C4-2B (cell line): ENCODE data around the gene CDC14B.

ENCODE experiments used
- H3K27ac ChIP-seq: fragments of 450-650 bp; 2 replicates; pipeline ENCODE4 v1.5.1; 2017
- CTCF ChIP-seq: fragments of 450-650 bp; conservative IDR thresholded peaks from 2 replicates; pipeline ENCODE4 v1.5.1; 2017; ENCODE audit warnings: mild to moderate bottlenecking
- ZFX ChIP-seq: fragments of 450-650 bp; IDR thresholded peaks from 2 replicates; pipeline ENCODE4 v1.6.1; 2017

The CDC14B gene

GRCh38 chr9:96496368-96497116 lies 123.1 kb downstream of the CDC14B start:
- no peak overlapping the region for H3K27ac ChIP-seq
- TF ChIP-seq CTCF (no peak), ZFX (no peak)

DNA sequence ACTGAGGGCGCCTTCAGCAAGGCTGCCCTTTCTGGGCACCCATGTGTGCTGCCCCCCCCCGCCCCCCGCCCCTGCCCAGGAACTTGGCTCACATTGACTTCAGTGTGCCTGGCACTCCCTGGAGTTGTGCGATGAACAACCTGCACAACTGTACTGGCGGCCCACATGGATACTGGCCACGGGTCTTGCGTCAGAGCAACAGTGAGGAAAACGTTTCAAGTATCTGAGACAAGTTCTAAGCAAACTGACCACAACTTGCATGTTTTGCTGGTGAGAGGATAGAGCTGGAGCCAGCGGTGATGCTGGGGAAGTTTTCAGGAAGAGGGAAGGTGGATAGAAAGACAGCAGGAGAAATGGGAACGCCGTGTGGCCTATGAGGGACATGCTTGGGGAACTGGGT lies 124.3 kb downstream of the CDC14B start:
- no peak overlapping the region for H3K27ac ChIP-seq
- TF ChIP-seq ZFX (no peak), CTCF (no peak)

DNA sequence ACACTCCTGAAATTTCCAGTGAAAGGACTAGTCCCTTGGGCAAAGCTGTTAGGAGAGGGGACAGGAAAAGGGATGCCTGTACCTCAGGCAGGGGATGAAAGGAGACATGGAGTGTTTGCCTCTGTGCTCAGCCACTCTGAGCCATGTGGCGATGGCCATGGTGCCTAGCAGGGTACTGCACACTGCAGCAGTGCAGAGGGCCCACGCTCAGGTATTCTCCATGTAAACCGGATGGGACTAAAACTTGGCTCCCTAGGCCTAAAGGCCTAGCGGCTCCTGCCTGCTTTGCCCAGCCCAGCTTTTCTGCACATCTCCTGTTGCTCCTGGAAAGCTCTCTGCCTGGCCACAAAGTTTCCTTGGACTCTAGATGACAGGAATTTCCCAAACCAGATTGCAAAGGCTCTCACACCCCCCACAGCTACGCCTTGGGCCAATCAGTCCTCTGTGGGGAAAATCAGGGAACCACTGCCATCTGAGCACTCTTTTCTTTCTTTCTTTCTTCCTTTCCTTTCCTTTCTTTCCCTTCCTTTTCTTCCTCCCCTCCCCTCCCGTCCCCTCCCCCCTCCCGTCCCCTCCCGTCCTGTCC lies 125.3 kb downstream of the CDC14B start:
- no peak for TF ChIP-seq ZFX
- H3K27ac ChIP-seq = no peak overlapping the region

GRCh38 chr9:96493757-96494156 lies 125.9 kb downstream of the CDC14B start:
- TF ChIP-seq CTCF (no peak), ZFX (no peak)
- no peak overlapping the region for H3K27ac ChIP-seq

DNA sequence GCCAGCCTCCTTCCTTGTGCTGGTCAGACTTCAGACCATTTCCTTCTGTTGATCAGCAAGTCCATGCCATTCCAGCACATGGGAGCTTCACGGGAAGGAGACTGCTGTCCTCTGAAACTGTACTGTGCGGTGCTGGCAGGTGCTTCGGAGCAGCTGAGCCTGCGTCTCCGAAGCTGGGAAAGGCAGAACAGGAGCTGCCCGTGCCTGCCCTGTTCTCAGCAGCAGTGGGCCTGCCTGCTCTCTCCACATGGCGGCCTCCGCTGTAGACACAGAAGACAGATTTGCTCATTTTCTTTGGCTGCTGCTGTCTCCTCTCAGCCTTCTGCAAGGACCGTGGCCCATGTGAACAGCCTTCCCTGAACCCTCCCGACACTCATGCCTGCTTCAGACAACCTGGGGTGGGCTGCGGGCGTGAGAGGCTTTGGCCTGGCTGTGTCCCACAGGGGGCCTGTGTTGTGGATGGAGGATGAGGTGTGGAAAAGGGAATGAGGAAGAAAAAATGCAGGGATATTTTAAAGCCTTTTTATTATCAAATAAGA lies 126.6 kb downstream of the CDC14B start:
- no peak overlapping the region for H3K27ac ChIP-seq
- TF ChIP-seq CTCF = no peak
- no peak for TF ChIP-seq ZFX

DNA sequence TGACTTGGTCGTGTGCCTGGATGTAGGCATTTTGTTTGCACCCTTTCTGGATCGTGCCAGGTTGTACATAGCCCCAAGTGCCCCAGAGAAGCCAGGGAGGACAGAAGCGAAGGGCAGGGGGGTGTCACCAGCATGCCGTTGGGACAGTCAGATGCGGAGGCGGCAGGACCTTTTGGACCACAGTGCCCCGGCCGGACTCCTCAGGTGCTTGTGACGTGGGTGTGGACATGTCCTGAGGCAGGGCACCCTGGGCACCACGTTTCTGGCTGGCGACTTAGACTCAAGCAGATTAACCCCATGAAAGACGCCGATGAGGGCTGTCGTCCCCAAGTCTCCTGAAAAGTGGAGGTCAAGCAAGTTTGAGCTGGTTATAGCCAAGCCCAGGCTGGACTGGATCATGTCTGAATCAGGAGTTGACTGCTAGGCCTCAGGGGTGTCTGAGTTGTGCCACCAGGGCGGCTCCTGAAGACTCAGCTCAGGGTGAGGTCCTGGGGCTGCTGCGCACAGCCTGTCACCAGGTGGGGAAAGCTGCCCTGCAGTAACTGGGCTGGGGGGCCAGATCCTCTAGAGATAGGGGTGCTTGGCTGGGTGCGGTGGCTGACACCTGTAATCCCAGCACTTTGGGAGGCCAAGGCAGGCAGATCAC lies 127.6 kb downstream of the CDC14B start:
- H3K27ac ChIP-seq = peak overlapping the region; percentile 63
- TF ChIP-seq ZFX = no peak
- no peak for TF ChIP-seq CTCF

- H3K27ac ChIP-seq = peak overlapping the region; percentile 63
- no peak for TF ChIP-seq ZFX
- no peak for TF ChIP-seq CTCF
Observed at GRCh38 chr9:96491079-96491879, 128.4 kb downstream of the CDC14B start.
